ENCODE results near the gene RNF208. TPM values are rescaled to one million over a fixed set of nuclear protein-coding genes. Genes with fewer than 3 reads are reported as not detected.

The RNF208 gene
- total RNA-seq, 4 donors from 2014 or later: 1.2 to 4.2 (median 2.4) TPM

- DNase-seq (ENCODE audit: extremely low spot score): no peak
- intact Hi-C loops (cut with DNase I): no loop called here
- Histone ChIP-seq H3K4me3 (no peak overlapping the region), H3K36me3 (peaks cover 0 to 61% (median 15%) of the 10 kb centered on the region in 4 donors), H3K27ac (replicated peaks in 1 of 4) (no peak overlapping the region), H3K9me3 (no peaks in the 10 kb centered on the region), H3K4me1 (peaks cover under 1 to 10% (median 7%) of the 10 kb centered on the region in 4 donors), H3K27me3 (no peaks in the 10 kb centered on the region)
- 81% methylated on average over 10 of the region's 21 CpGs for WGBS
- TF ChIP-seq POLR2AphosphoS5 (IDR thresholded peaks at IDR 0.05) (no peak), POLR2A (IDR thresholded peaks at IDR 0.05; ENCODE audit: low read depth) (no peak)
Observed at GRCh38 chr9:137212520-137212919, 9.5 kb downstream of the RNF208 start.

DNA sequence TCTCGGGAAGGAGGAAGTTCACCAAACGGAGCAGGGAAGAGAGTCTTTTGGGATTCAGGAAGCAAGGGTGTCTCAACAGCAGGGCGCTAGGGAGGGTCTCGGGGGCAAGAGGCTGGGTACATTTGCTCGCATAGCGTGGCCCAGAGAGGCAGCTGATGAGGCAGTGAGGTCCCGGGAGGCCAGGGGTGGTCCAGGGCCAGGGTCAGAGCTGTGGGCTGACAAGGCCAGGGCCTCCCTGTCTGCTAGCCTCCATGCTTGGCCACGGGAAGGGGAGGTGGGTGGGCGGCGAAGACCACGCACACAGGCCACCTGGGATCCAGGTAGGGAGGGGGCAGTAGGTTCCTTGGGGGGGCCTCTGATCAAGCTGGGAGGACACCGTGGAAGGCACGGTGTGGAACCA, 10.5 kb downstream of the RNF208 start:
- no peak overlapping the region for H3K27ac ChIP-seq (replicated peaks in 1 of 4)
- peaks cover 0 to 60% (median 15%) of the 10 kb centered on the region in 4 donors for H3K36me3 ChIP-seq
- no peak overlapping the region for H3K4me3 ChIP-seq
- peaks cover 5 to 10% (median 8%) of the 10 kb centered on the region in 4 donors for H3K4me1 ChIP-seq
- no peaks in the 10 kb centered on the region for H3K9me3 ChIP-seq
- no peak for DNase-seq (ENCODE audit: extremely low spot score)
- 89% methylated on average over 10 of the region's 13 CpGs for WGBS
- TF ChIP-seq CTCF (IDR thresholded peaks at IDR 0.05) (no peak), POLR2AphosphoS5 (IDR thresholded peaks at IDR 0.05) (no peak), EP300 (IDR thresholded peaks at IDR 0.05) (no peak), POLR2A (IDR thresholded peaks at IDR 0.05; ENCODE audit: low read depth) (no peak)
- no peaks in the 10 kb centered on the region for H3K27me3 ChIP-seq
- intact Hi-C loops (cut with DNase I): no loop called here

GRCh38 chr9:137206602-137207001, 15.4 kb downstream of the RNF208 start:
- no peak for TF ChIP-seq POLR2A (IDR thresholded peaks at IDR 0.05; ENCODE audit: low read depth)
- no peak for TF ChIP-seq EP300 (IDR thresholded peaks at IDR 0.05)
- no peak for DNase-seq (ENCODE audit: extremely low spot score)
- H3K9me3 ChIP-seq: no peaks in the 10 kb centered on the region
- WGBS: 74% methylated on average over 7 of the region's 7 CpGs
- intact Hi-C loops (cut with DNase I): no loop called here
- H3K27ac ChIP-seq (replicated peaks in 1 of 4): no peak overlapping the region
- H3K4me3 ChIP-seq: peak overlapping the region; percentile 78 to 95 (median 87)
- no peaks in the 10 kb centered on the region for H3K27me3 ChIP-seq
- H3K4me1 ChIP-seq: peaks cover 43 to 54% (median 50%) of the 10 kb centered on the region in 4 donors
- H3K36me3 ChIP-seq: peaks cover 0 to 36% (median 3%) of the 10 kb centered on the region in 4 donors

- 6% methylated on average over 24 of the region's 98 CpGs for WGBS
- intact Hi-C loops (cut with DNase I): no loop called here
- Histone ChIP-seq H3K27ac (replicated peaks in 1 of 4) (peak within 1 kb of the TSS; percentile 80 to 91 (median 84)), H3K36me3 (peaks cover 0 to 25% (median 3%) of the 10 kb centered on the region in 4 donors), H3K27me3 (no peaks in the 10 kb centered on the region), H3K4me3 (peak within 1 kb of the TSS; percentile 78 to 95 (median 87)), H3K4me1 (peaks cover 48 to 61% (median 57%) of the 10 kb centered on the region in 4 donors), H3K9me3 (no peaks in the 10 kb centered on the region)
- TF ChIP-seq POLR2AphosphoS5 (IDR thresholded peaks at IDR 0.05): peak; percentile 94 to 97
- TF ChIP-seq EP300 (IDR thresholded peaks at IDR 0.05): no peak
- TF ChIP-seq POLR2A (IDR thresholded peaks at IDR 0.05; ENCODE audit: low read depth): peak; percentile 45
- peak in 1 of 3 experiments; percentile 13 for TF ChIP-seq CTCF (IDR thresholded peaks at IDR 0.05)
- DNase-seq (ENCODE audit: extremely low spot score): peak; percentile 97
Observed at GRCh38 chr9:137205126-137206069, 16.6 kb downstream of the RNF208 start, which contains the start of the genes NDOR1 and TMEM203. Gene NDOR1, plus strand, starts transcription at chr9:137205700. Its CDS starts 78 bp downstream, at chr9:137205778. Gene TMEM203, minus strand, starts transcription at chr9:137205648. Its CDS starts 234 bp downstream, at chr9:137205414.

DNA sequence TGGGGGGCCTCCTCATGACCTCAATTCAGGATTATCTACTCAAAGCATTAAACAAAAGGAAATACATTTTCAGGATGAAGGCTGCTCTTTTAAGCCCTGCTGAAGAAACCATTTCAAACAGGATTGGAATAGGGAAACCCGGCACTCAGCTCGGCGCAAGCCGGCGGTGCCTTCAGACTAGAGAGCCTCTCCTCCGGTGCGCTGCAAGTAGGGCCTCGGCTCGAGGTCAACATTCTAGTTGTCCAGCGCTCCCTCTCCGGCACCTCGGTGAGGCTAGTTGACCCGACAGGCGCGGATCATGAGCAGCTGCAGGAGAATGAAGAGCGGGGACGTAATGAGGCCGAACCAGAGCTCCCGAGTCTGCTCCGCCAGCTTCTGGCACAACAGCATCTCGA, 17.3 kb downstream of the RNF208 start:
- intact Hi-C loops (cut with DNase I): no loop called here
- WGBS: 52% methylated on average over 5 of the region's 21 CpGs
- H3K4me1 ChIP-seq: peaks cover 50 to 63% (median 59%) of the 10 kb centered on the region in 4 donors

More for the DNA sequence above, 17.3 kb downstream of the RNF208 start:
- no peak for TF ChIP-seq POLR2A (IDR thresholded peaks at IDR 0.05; ENCODE audit: low read depth)
- TF ChIP-seq POLR2AphosphoS5 (IDR thresholded peaks at IDR 0.05): no peak
- TF ChIP-seq CTCF (IDR thresholded peaks at IDR 0.05): no peak
- TF ChIP-seq EP300 (IDR thresholded peaks at IDR 0.05): no peak
- Histone ChIP-seq H3K27me3 (no peaks in the 10 kb centered on the region), H3K27ac (replicated peaks in 1 of 4) (peak overlapping the region; percentile 80 to 91 (median 84)), H3K9me3 (no peaks in the 10 kb centered on the region), H3K36me3 (peaks cover 0 to 19% (median 0%) of the 10 kb centered on the region in 4 donors), H3K4me3 (peak overlapping the region; percentile 78 to 95 (median 87))
- no peak for DNase-seq (ENCODE audit: extremely low spot score)

Data from esophagus muscularis mucosa (tissue), 4 donors.